Stimulated activated CD4-positive, alpha-beta T cell treated with anti-CD3 and anti-CD28 coated beads, Interleukin-4, amount 100 ng/mL, for 24 hours (primary cell): ENCODE data around the gene TMED7.
"Not testable (repeated sequence)": the region's sequence is repeated elsewhere in the genome, so short reads cannot be mapped to it uniquely, and the experiment has no call there.

Experiments
- DNase-seq: peaks from one replicate; pipeline ENCODE4 v3.0.0-alpha.2; 2020

Gene TMED7

GRCh38 chr5:115625579-115626444 lies at the start of gene TMED7:
Gene TMED7 (minus strand): TSS chr5:115626036. CDS start chr5:115625792, 244 bp downstream.
- peak; percentile 100 for DNase-seq

DNA sequence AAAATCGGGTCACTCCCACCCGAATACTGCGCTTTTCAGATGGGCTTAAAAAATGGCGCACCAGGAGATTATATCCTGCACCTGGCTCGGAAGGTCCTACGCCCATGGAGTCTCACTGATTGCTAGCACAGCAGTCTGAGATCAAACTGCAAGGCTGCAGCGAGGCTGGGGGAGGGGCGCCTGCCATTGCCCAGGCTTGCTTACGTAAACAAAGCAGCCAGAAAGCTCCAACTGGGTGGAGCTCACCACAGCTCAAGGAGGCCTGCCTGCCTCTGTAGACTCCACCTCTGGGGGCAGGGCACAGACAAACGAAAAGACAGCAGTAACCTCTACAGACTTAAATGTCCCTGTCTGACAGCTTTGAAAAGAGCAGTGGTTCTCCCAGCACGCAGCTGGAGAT lies 48.9 kb upstream of the TMED7 start:
- DNase-seq: not testable (repeated sequence)

DNA sequence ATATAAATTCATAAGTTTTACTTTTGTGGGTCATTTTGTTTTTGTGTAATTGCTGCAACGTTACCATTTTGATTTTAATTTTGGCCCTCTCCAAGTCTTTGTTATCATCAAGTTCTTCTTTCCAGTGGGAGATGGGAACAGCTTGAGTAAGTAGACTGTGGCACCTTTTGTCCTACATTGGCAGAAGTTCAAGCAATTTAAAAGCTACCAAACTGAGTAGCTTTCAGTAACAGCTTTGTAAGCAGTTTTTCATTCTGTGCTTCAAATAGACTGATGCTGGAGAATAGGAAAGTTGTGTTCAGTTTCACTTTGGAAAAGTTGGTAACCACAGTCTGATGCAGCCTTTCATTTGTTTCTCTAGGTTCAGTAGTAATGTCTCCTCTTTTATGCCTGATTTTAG lies 47.8 kb upstream of the TMED7 start:
- no peak for DNase-seq

GRCh38 chr5:115671939-115672338 lies 46.1 kb upstream of the TMED7 start:
- no peak for DNase-seq

DNA sequence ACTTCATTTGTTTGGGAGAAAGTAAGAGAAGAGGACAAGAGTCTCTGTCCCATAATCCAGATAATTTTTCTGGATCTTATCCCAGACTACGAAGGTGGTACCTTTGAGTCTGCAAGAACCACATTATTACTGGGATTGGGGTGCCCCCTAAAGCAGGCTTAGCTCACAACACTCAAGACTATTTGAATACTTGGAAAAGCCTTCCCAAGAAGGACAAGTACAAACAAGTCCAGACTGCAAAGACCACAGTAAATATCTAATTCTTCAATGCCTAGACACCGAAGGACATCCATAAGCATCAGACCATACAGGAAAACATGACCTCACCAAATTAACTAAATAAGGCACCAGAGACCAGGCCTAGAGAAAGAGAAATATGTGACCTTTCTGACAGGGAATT lies 40.2 kb upstream of the TMED7 start:
- no peak for DNase-seq

DNA sequence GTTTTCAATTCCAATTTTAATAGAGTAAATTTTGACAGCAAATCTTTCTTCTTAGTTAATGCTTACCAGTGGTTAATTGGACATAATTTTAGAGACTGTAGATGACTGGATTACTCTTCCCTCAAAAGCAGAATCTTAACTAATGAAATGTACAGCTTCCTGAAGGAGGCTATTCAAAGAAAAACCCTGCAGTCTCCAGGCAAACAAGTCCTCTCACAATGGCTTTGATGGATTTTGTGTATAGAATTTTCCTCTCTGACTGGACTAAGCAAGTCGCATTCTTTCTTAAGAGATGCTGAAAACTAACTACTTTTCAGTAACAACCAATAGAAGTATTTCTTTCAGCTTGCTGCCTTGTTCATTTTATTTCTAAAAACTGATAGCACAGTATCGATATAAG lies 35.7 kb upstream of the TMED7 start:
- no peak for DNase-seq

- no peak for DNase-seq
Measured at GRCh38 chr5:115661101-115661500, 35.3 kb upstream of the TMED7 start.

GRCh38 chr5:115657881-115658233 lies 32.0 kb upstream of the TMED7 start:
- no peak for DNase-seq

- DNase-seq: no peak
Measured at GRCh38 chr5:115657125-115657880, 31.5 kb upstream of the TMED7 start.

GRCh38 chr5:115656404-115656803 lies 30.6 kb upstream of the TMED7 start:
- no peak for DNase-seq

GRCh38 chr5:115655994-115656393 lies 30.2 kb upstream of the TMED7 start:
- no peak for DNase-seq

DNA sequence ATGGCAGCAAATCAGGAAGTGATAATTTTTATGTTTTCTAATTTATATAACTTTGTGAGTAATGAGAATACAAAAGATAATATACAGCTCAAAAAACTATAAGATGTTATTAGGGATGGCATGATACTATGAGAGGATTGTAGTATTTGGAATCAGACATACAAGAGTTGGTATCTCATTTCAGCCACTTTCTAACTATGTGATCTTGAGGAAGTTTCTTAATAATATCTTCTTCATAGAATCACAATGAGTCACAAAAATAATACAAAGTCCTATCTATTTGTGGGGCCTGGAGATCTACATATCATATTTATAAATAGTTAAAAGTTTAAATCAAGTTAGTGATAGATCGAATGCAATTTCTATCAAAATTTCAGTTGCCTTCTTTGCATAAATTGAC lies 23.7 kb upstream of the TMED7 start:
- DNase-seq: no peak

DNA sequence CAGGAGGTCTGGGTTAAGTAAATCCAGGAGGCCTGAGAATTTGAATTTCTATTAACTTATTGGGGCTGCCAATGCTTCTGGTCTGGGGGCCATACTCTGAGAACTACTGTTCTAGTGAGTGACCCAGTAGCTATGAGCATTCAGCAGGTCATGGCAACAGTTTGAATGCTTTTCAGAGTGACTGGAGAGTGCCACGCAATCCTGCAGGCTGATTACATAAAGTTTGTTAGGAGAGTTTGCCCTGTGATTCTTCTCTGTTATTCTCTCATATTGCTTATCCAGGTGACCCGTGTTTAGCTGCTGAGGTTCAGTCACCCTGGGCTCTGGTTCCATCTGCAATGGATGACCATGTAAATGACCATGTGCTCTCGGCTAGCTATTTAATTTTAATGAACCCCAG lies 22.2 kb upstream of the TMED7 start:
- DNase-seq: no peak

DNA sequence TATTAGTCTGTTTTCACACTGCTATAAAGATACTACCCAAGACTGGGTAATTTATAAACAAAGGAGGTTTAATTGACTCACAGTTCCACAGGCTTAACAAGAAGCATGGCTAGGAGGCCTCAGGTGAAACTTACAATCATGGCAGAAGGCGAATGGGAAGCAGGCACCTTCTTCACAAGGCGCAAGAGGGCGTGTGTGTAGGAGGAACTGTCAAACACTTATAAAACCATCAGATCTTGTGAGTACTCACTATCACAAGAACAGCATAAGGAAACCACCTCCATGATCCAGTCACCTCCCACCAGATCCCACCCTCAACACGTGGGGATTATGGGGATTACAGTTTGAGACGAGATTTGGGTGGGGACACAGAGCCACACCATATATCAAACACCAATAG lies 19.6 kb upstream of the TMED7 start:
- DNase-seq: not testable (repeated sequence)

DNA sequence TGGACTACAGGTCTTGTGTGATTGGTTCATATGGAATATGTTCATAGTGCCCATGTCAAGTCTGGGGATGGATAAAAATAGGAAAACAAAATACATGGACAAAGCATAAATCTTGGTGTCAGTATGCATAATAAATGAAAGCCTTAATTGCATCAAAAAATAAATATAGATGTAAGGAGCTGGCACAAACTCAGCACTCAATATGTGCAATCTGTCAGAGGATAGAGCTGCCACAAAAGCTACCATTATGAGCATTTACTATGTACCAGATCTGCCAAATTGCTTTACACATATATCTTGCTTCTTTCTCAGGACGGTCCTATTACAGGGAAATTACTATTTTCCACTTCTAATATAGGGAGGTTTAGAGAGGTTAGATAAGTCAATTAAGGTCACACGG lies 18.2 kb upstream of the TMED7 start:
- no peak for DNase-seq

GRCh38 chr5:115641948-115642347 lies 16.1 kb upstream of the TMED7 start:
- no peak for DNase-seq

DNA sequence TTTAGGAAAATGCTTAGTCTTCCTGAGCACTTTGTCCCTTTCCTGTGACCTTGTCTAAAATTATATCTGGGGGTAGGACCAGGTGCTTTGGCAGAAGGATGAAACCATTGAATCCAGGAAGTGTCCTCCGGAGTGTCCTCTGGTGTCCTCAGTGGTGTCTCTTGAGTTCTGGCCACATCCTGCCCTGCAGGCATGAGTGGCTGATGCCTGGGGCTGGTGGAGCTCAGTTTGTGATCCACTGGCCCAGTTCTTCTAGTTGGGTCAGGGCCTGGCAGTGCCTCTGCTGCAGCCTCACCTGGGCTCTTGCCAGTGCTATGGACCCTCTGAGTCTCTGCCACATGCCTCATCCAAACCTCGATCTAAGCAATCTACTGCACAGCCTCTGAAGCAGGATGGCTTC lies 14.4 kb upstream of the TMED7 start:
- DNase-seq: no peak

DNA sequence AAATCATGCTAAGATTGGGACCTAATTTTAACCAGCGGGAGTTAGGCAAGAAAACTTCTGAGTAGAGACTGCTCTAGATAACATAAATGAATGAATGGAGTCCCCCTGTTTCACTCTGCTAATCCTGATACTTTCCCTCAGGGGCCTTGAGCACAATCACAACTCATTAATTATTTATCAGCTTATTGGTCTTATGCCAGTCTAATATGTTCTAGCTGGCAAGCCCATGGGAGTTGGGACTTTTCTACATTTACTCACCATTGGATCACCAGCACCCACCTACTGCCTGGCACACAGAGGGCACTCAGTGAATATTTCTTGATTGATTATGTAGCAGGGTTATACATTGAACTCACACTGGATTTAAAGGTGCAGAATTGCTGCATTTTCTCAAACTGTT lies 13.5 kb upstream of the TMED7 start:
- no peak for DNase-seq

DNA sequence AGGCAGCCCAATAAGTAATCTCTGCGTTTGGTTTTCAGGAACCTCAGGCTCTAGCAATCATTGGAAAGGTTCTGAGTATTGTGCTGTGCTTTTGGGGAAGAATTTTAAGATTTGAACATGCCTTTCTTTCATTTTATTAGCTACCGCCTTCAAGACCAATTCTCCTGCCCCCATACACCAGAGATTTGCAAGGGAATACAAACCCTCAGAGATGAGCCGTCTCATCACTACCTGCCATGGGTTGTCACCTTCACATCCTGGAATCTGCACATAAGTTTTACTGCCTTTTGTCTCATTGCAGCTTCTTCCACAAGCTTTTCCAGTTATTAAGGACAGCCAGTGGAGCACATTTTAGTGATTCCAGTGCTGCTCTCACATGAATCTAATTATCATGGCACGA lies 11.7 kb upstream of the TMED7 start:
- no peak for DNase-seq

- no peak for DNase-seq
Measured at GRCh38 chr5:115636008-115636407, 10.2 kb upstream of the TMED7 start.

GRCh38 chr5:115634343-115635132 lies 8.7 kb upstream of the TMED7 start:
- DNase-seq: peak; percentile 89

- no peak for DNase-seq
Measured at GRCh38 chr5:115629903-115630302, 4.1 kb upstream of the TMED7 start.

GRCh38 chr5:115627295-115627865 lies 1.5 kb upstream of the TMED7 start:
- DNase-seq: no peak
